NCI-H446 treated with DMSO at 0.1 percent for 48 hours (cell line): Measurements from ENCODE around the gene TBL2.
"Not testable (repeated sequence)": the region's sequence is repeated elsewhere in the genome, so short reads cannot be mapped to it uniquely, and the experiment has no call there.

Source experiments
- DNase-seq: peaks from one replicate; lab custom pipeline; 2025; lab: John Stamatoyannopoulos, UW

The TBL2 gene

DNA sequence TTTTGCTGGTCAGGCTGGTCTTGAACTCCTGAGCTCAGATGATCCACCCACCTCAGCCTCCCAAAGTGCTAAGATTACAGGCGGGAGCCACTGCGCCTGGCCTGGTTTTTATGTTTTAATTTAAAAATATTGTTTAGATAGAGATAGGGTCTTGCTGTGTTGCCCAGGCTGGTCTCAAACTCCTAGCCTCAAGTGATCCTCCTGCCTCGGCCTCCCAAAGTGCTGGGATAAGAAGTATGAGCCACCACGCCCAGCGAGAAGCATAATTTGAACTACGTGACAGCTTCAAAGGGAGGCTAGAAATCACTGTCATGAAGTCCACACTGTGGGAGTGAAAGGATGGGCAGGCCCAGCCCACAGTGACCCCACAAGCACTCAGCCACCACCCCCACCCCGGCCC, 42.5 kb downstream of the TBL2 start:
- not testable (repeated sequence) for DNase-seq

DNA sequence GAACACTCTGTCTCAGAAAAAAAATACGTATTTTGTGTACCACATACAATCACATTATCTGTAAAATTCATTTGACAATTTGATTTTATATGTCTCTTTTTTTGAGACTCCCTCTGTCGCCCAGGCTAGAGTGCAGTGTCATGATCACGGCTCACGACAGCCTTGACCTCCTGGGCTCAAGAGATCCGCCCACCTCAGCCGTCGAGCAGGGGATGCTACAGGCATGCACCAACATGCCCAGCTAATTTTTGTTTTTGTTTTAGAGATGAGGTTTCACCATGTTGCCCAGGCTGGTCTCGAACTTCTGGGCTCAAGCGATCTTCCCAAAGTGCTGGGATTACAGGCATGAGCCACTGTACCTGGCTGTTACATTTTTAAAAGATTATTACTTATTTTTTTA, 44.6 kb downstream of the TBL2 start:
- no peak for DNase-seq

DNA sequence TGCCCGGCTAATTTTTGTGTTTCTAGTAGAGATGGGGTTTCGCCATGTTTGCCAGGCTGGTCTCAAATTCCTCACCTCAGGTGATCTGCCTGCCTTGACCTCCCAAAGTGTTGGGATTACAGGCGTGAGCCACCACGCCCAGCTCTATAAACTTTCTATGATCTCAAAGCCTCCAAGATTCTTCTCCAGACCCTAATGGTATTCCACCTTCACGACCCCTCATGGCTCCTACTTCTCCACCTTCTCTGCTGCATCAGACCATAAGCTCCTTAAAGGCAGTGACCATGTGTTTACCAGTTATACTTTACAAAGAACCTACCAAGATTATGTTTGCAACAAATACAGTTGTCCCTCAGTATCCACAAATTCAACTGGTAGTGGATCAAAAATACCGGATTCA, 46.2 kb downstream of the TBL2 start:
- no peak for DNase-seq

DNA sequence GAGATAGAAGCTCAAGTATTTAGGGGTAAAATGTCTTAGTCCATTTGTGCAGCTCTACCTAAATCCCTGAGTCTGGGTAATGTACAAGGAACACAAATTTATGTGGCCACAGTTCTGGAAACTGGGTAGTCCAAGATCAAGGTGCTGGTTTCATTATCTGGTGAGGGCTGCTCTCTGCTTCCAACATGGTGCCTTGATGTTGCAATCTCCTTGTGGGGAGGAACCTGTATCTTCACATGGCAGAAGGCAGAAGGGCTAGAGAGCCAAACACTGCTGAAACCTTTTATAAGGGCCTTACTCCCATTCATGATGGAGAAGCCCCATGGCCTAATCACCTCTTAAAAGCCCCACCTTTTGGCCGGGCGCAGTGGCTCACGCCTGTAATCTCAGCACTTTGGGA, 47.6 kb downstream of the TBL2 start:
- DNase-seq, result no peak

DNA sequence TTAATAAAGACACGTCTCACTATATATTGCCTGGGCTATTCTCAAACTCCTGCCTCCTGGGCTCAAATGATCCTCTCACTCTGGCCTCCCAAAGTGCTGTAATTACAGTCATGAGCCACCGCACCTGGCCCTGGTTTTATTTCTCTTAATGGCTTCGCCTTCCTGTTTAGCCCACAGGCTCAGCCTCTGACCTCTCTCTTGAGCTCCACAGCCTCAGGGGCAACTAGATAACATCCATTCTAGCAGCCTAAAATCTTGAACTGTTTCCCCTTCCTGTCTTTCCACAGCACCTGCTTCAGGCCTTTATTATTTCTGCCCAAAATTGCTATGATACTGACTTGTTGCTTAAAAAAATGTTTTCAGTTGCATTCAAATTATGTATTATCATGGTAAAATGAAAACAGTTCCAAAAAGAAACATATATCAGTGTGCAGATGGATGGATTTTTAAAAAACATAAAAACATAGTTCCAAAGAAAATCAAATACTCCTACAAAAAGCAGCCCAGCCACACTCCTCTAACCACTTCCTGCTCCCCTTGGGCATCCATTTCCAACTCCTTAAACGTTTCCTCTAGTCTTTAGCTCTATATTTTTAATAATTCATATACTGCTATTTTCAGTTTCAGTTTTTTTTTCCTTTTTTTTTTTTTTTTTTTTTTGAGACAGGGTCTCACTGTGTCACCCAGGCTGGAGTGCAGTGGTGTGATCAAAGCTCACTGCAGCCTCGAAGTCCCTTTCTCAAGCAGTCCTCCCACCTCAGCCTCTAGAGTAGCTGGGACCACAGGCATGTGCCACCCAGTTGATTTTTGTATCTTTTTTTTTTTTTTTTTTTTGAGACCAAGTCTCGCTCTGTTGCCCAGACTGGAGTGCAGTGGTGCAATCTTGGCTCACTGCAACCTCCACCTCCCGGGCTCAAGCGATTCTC, 51.2 kb downstream of the TBL2 start:
- no peak for DNase-seq

DNA sequence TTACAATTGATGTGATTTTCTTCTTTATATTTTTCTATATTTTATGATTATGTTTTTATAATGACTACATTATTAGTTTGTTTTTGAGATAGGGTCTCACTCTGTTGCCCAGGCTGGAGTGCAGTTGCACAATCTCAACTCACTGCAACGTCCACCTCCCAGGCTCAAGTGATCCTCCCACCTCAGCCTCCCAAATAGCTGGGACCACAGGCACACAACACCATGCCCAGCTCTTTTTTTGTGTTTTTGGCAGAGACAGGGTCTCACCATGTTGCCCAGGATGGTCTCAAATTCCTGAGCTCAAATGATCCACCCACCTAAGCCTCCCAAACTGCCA, 52.3 kb downstream of the TBL2 start:
- DNase-seq, result not testable (repeated sequence)

DNA sequence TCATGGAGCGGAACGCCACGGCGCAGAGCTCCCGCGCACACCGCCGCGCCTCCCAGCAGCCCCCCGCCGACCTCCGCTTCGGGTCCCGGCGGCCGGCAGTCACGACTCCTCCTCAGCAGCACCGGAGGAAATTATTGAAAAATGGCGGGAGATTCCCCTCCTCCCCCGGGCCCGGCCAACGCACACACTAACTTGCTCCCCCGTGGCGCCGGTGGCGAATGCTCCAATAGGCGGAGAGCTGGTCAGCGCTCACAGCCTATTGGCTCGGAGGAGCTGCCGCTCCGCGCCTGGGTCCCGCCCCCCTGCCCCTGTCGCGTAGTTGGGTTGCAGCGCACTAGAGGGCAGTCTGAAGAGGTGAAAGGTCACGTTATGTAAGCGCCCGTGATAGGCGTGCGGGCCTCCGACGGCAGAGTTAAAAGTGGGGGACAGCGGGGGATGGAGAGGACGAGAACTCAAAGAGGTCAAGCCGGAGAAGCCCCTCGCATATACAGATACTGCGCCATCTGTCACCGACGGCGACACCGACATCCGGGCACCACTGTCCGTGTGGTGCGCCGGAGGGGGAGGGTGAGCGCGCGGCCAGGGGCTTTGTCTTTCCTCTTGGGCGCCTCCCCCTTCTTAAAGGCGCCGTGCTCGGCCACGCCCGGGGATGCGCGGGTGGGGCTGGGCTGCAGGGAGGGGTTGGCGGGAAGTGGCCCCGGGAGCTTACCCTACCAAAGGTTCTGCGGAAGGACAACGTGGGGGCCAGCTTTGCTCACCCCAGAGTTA, 56.1 kb downstream of the TBL2 start, which contains the start of gene BAZ1B:
BAZ1B (minus strand) TSS at position 189 of the 768 bp plus-strand sequence. CDS start 360 bp downstream, outside the sequence.
- peak; percentile 86 for DNase-seq

DNA sequence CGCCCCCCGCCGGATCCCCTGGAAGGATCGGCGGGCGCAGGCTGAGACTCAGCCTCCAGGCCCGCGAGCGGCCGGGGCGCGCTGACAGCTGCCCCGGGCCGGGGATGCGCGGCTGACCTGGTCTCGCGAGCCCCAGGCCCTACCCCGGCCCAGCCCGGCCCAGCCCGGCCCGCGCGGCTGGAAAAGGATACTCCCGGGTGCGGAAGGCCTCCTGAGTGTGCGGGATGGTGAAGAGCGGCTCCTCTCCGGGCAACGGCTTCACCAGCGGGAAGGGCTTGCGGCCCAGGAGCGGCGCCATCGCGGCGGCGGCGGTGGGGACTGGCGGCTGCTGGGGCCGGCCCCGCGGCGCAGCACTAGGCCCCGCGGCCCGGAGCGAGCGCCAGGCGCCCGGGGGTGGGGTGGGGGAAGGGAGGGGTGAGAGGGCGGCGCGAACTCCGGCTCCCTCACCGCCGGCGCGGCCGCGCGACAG, 56.7 kb downstream of the TBL2 start:
- DNase-seq, result no peak

DNA sequence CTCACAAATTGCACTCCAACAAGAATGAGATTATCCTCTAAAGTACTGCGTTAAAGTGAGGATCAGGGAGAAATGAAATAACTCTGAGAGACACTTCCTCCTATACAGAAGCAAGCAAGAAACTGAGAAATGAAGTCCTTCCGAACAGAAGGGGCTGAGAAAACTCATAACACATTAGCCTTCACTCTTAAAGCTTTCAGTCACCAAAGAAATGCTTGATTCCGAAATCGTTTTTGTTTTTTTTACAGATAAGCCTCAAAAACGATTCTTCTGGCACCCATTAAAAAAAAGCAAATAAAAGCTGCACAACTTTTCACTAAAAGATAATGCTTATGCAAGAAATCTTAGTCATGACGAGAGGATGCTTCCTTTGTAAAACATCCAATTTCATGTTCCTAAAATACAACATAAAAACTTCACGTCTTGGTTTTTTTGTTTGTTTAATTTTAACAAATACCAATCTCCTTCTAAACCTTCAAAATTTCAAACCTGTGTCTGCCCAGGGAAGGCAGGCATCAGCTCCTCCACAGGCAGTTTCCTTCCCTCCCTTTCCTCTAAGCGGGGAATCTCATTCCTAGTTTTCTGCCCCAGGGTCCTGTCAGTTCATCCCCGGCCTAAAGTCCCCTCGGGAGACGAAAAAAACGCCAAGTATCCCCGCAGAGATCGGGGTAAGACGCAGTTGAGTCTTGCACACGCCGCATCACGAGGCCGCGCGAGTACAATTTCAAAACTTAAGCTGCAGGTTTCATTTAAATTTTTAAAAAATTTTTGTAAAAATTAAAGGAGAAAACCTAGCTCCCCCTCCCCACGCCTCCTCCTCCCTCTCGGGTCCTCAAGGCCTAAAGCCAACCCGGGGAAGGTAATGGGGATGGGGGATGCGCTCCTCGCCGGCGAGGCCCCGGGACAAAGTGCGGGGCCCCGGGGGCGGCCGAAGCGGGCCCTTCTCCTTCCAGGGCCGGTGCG, 57.4 kb downstream of the TBL2 start:
- no peak for DNase-seq

DNA sequence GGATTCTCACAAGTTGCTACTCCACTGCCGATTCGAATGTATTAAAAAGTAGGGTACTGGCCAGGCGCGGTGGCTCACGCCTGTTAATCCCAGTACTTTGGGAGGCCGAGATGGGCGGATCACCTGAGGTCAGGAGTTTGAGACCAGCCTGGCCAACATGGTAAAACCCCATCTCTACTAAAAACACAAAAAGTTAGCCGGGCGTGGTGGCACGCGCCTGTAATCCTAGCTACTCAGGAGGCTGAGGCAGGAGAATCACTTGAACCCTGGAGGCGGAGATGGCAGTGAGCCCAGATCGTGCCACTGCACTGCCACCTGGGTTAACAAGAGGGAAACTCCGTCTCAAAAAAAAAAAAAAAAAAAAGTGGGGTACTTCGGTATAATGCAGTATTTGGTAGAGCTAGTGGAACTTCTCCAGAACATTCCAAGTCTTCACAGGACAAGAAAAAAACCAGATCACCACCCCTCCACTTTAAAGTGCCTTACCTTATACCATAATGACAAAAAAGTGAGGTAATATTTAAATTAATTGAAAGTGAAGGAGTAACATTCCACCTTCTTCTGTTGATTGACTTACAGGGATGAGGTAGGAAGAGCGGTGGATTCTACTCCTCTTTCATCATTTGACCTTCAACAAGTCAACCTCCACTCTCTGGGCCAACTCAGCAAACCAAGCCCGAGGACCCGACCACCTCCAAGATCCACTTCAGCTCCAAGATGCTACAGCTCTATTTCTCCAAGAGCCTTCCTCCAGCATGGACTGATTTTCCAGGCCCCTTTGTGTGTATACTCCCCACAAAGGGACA, 58.3 kb downstream of the TBL2 start:
- no peak for DNase-seq

DNA sequence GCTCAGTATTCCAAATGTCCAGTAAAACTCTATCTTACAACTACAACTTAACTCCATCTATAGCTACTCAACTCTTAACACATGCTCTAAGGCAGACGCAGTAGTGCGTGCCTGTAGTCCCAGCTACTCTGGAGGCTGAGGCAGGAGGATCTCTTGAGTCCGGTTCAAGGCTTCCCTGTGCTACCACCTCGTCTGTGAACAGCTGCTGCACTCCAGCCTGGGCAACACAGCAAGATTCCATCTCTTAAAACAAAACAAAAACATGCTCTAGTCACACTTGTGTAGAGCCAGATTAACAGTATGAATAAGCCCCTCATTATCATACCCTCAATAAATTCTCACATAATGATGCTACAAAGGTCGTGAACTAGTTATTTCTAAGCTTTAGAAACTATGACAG, 59.9 kb downstream of the TBL2 start:
- DNase-seq, result no peak
